Neural progenitor cell (in vitro differentiated cells): ENCODE measurements around the gene ZNF549. TPM values are rescaled to one million over a fixed set of nuclear protein-coding genes. Genes with fewer than 3 reads are reported as not detected.
"Not testable (repeated sequence)": the region's sequence is repeated elsewhere in the genome, so short reads cannot be mapped to it uniquely, and the experiment has no call there.

ENCODE experiments used
- DNase-seq: peaks from one replicate; pipeline ENCODE4 v3.0.0-alpha.2; 2016; ENCODE audit warnings: low spot score
- H2AFZ ChIP-seq: fragments of 200-600 bp; sonication (generic); replicated peaks from 2 replicates; pipeline ENCODE4 v1.6.1; 2016; ENCODE audit warnings: antibody characterized with exemption
- H3F3A ChIP-seq: fragments of 200-600 bp; sonication (generic); 2 replicates; pipeline ENCODE4 v1.6.1; 2016; ENCODE audit warnings: antibody characterized with exemption, low read depth
- H3K27ac ChIP-seq: fragments of 200-600 bp; sonication (generic); 2 replicates; pipeline ENCODE4 v1.5.1; 2016; ENCODE audit warnings: mild to moderate bottlenecking
- H3K27me3 ChIP-seq: fragments of 200-600 bp; sonication (generic); 2 replicates; pipeline ENCODE4 v1.6.1; 2016; ENCODE audit warnings: mild to moderate bottlenecking, moderate library complexity
- H3K36me3 ChIP-seq: fragments of 200-600 bp; sonication (generic); 2 replicates; pipeline ENCODE4 v1.5.1; 2016
- H3K4me1 ChIP-seq: fragments of 200-600 bp; sonication (generic); 2 replicates; pipeline ENCODE4 v1.6.1; 2016; ENCODE audit warnings: mixed run types
- H3K4me2 ChIP-seq: fragments of 200-600 bp; sonication (generic); 2 replicates; pipeline ENCODE4 v1.6.1; 2016
- H3K4me3 ChIP-seq: fragments of 200-600 bp; sonication (generic); 2 replicates; pipeline ENCODE4 v1.5.1; 2016
- H3K79me2 ChIP-seq: fragments of 200-600 bp; sonication (generic); 2 replicates; pipeline ENCODE4 v1.6.1; 2016; ENCODE audit warnings: low read depth
- H3K9ac ChIP-seq: fragments of 200-600 bp; sonication (generic); 2 replicates; pipeline ENCODE4 v1.6.1; 2016
- H3K9me3 ChIP-seq: fragments of 200-600 bp; sonication (generic); 2 replicates; pipeline ENCODE4 v1.5.1; 2016; ENCODE audit warnings: low read depth
- H4K20me1 ChIP-seq: fragments of 200-600 bp; sonication (generic); 2 replicates; pipeline ENCODE4 v1.6.1; 2016; ENCODE audit warnings: low read depth
- H3K27ac Mint-ChIP-seq: 3 replicates; pipeline ENCODE4 v1.8.0; 2021; ENCODE audit warnings: mixed read lengths
- H3K27me3 Mint-ChIP-seq: 2 replicates; pipeline ENCODE4 v1.8.0; 2022; ENCODE audit warnings: low read depth, mild to moderate bottlenecking, inconsistent platforms, moderate library complexity, mixed read lengths; ENCODE audit not compliant: insufficient read depth
- H3K36me3 Mint-ChIP-seq: 3 replicates; pipeline ENCODE4 v1.8.0; 2021; ENCODE audit warnings: mixed read lengths
- H3K4me1 Mint-ChIP-seq: 3 replicates; pipeline ENCODE4 v1.8.0; 2021; ENCODE audit warnings: mixed read lengths
- H3K4me3 Mint-ChIP-seq: 3 replicates; pipeline ENCODE4 v1.8.0; 2021; ENCODE audit warnings: mild to moderate bottlenecking, moderate library complexity, mixed read lengths
- H3K9me3 Mint-ChIP-seq: 3 replicates; pipeline ENCODE4 v1.8.0; 2020; ENCODE audit warnings: mixed read lengths
- EZH2 ChIP-seq: fragments of 200-600 bp; sonication (generic); IDR thresholded peaks from 2 replicates; pipeline ENCODE4 v1.6.1; 2017; ENCODE audit warnings: antibody characterized with exemption, mild to moderate bottlenecking, moderate library complexity
- EZH2phosphoT487 ChIP-seq: fragments of 200-600 bp; sonication (generic); IDR thresholded peaks from 2 replicates; pipeline ENCODE4 v1.6.1; 2017; ENCODE audit warnings: antibody characterized with exemption
- total RNA-seq: library from RNA; depleted of rRNA; stranded (reverse); fragments of >200 nt; gene quantifications from 2 replicates; pipeline ENCODE4 v1.2.3, GENCODE V29; 2015; ENCODE audit warnings: low replicate concordance
- TF ChIP-seq, protein P1 (sequence below): fragments of 200-600 bp; sonication (generic); IDR thresholded peaks from 2 replicates; pipeline ENCODE4 v1.5.1; 2017; ENCODE audit warnings: antibody characterized with exemption, mild to moderate bottlenecking

ZNF549 gene
- total RNA-seq, 1 donor from 2014 or later = 15.6 TPM

- no peaks in the 10 kb centered on the region for H3K27me3 ChIP-seq
- Mint-ChIP-seq H3K36me3 (peaks cover 72% of the 10 kb centered on the region), H3K27ac (no peak overlapping the region), H3K9me3 (peaks cover 67% of the 10 kb centered on the region), H3K4me3 (no peak overlapping the region), H3K4me1 (no peaks in the 10 kb centered on the region), H3K27me3 (peaks cover 4% of the 10 kb centered on the region)
- no peak overlapping the region for H3K9ac ChIP-seq
- H2AFZ ChIP-seq = no peak overlapping the region
- peaks cover 20% of the 10 kb centered on the region for H3K79me2 ChIP-seq
- no peak overlapping the region for H3K4me2 ChIP-seq
- no peaks in the 10 kb centered on the region for H4K20me1 ChIP-seq
- no peak for DNase-seq
- no peaks in the 10 kb centered on the region for H3K4me1 ChIP-seq
- H3K27ac ChIP-seq = no peak overlapping the region
- no peaks in the 10 kb centered on the region for H3K9me3 ChIP-seq
- H3K4me3 ChIP-seq = no peak overlapping the region
- H3F3A ChIP-seq = no peaks in the 10 kb centered on the region
- peaks cover 5% of the 10 kb centered on the region for H3K36me3 ChIP-seq
- TF ChIP-seq, protein P1, sequence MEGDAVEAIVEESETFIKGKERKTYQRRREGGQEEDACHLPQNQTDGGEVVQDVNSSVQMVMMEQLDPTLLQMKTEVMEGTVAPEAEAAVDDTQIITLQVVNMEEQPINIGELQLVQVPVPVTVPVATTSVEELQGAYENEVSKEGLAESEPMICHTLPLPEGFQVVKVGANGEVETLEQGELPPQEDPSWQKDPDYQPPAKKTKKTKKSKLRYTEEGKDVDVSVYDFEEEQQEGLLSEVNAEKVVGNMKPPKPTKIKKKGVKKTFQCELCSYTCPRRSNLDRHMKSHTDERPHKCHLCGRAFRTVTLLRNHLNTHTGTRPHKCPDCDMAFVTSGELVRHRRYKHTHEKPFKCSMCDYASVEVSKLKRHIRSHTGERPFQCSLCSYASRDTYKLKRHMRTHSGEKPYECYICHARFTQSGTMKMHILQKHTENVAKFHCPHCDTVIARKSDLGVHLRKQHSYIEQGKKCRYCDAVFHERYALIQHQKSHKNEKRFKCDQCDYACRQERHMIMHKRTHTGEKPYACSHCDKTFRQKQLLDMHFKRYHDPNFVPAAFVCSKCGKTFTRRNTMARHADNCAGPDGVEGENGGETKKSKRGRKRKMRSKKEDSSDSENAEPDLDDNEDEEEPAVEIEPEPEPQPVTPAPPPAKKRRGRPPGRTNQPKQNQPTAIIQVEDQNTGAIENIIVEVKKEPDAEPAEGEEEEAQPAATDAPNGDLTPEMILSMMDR = no peak
- TF ChIP-seq EZH2phosphoT487 (no peak), EZH2 (no peak)
Measured at GRCh38 chr19:57506163-57506562, 21.0 kb upstream of the ZNF549 start.

- Histone ChIP-seq H3K27me3 (no peaks in the 10 kb centered on the region), H3K36me3 (peaks cover 5% of the 10 kb centered on the region), H3K9ac (no peak overlapping the region), H3K27ac (no peak overlapping the region), H4K20me1 (no peaks in the 10 kb centered on the region), H3K79me2 (no peaks in the 10 kb centered on the region), H3K9me3 (peaks cover 12% of the 10 kb centered on the region), H3K4me3 (no peak overlapping the region), H3F3A (no peaks in the 10 kb centered on the region), H3K4me2 (no peak overlapping the region), H2AFZ (no peak overlapping the region), H3K4me1 (no peaks in the 10 kb centered on the region)
- Mint-ChIP-seq H3K27ac (no peak overlapping the region), H3K4me3 (no peak overlapping the region), H3K9me3 (peaks cover 62% of the 10 kb centered on the region), H3K4me1 (no peaks in the 10 kb centered on the region), H3K27me3 (no peaks in the 10 kb centered on the region), H3K36me3 (peaks cover 44% of the 10 kb centered on the region)
- no peak for TF ChIP-seq EZH2phosphoT487
- no peak for TF ChIP-seq EZH2
- no peak for DNase-seq
Measured at GRCh38 chr19:57511484-57511883, 15.7 kb upstream of the ZNF549 start.

DNA sequence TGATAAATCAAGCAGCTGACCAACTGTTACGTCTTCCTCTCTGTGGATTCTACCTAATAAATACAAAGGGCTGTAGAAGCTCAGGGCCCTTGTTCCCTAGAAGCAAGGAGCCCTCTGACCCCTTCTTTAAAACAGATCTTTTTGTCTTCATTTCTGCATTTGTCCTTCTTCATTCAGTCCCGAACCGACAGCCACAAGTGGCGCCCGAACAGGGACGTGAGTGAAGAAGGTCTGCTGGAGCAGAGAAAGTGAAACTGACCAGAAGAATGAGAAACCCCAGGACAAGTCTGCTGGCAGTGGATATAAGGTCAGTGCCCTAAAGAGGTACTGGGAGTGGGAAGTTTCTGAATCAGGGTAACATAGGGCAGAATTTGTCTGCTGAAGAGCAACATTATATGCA, 14.3 kb upstream of the ZNF549 start:
- Histone ChIP-seq H3K9me3 (peaks cover 12% of the 10 kb centered on the region), H3K4me1 (no peaks in the 10 kb centered on the region), H3K27me3 (no peaks in the 10 kb centered on the region), H4K20me1 (no peaks in the 10 kb centered on the region), H3K4me3 (no peak overlapping the region), H3K9ac (no peak overlapping the region), H3K36me3 (no peaks in the 10 kb centered on the region), H3K27ac (no peak overlapping the region), H3K79me2 (no peaks in the 10 kb centered on the region), H3K4me2 (no peak overlapping the region), H2AFZ (no peak overlapping the region), H3F3A (no peaks in the 10 kb centered on the region)
- no peak for DNase-seq
- TF ChIP-seq, protein P1 = no peak
- TF ChIP-seq EZH2phosphoT487 (no peak), EZH2 (no peak)
- peaks cover 31% of the 10 kb centered on the region for H3K36me3 Mint-ChIP-seq
- peaks cover 57% of the 10 kb centered on the region for H3K9me3 Mint-ChIP-seq
- H3K27me3 Mint-ChIP-seq = peaks cover 2% of the 10 kb centered on the region
- H3K27ac Mint-ChIP-seq = no peak overlapping the region
- no peaks in the 10 kb centered on the region for H3K4me1 Mint-ChIP-seq
- no peak overlapping the region for H3K4me3 Mint-ChIP-seq

- Histone ChIP-seq H3K79me2 (no peaks in the 10 kb centered on the region), H3K4me2 (no peak overlapping the region), H3F3A (no peaks in the 10 kb centered on the region), H3K9me3 (peaks cover 12% of the 10 kb centered on the region), H2AFZ (no peak overlapping the region), H3K27ac (no peak overlapping the region), H3K4me1 (no peaks in the 10 kb centered on the region), H3K36me3 (no peaks in the 10 kb centered on the region), H3K27me3 (no peaks in the 10 kb centered on the region), H3K4me3 (no peak overlapping the region), H3K9ac (no peak overlapping the region), H4K20me1 (no peaks in the 10 kb centered on the region)
- H3K27ac Mint-ChIP-seq = no peak overlapping the region
- DNase-seq = no peak
- H3K36me3 Mint-ChIP-seq = peaks cover 16% of the 10 kb centered on the region
- no peak for TF ChIP-seq EZH2
- TF ChIP-seq, protein P1 = no peak
- TF ChIP-seq EZH2phosphoT487 = no peak
- peaks cover 47% of the 10 kb centered on the region for H3K9me3 Mint-ChIP-seq
- no peaks in the 10 kb centered on the region for H3K4me1 Mint-ChIP-seq
- peaks cover 2% of the 10 kb centered on the region for H3K27me3 Mint-ChIP-seq
- H3K4me3 Mint-ChIP-seq = no peak overlapping the region
Measured at GRCh38 chr19:57515255-57515654, 11.9 kb upstream of the ZNF549 start.

DNA sequence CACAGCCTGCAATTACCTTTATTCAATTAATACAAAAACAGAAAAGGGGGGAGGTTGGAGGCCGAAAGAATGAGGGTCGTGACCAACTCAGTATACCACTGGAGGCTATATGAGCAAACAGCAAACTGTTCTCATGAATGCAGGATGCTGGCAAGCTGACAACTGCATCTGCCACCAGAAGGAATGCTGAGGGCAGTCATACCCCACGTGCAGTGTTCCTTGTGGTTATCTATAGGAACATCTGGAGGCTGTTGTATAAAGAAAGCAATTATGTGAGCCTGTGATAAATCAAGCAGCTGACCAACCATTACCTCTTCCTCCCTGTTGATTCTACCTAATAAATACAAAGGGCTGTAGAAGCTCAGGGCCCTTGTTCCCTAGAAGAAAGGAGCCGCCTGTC, 9.1 kb upstream of the ZNF549 start:
- H4K20me1 ChIP-seq, H3K9me3 ChIP-seq, DNase-seq, H3F3A ChIP-seq, H3K27ac ChIP-seq, H3K4me2 ChIP-seq, H2AFZ ChIP-seq, H3K4me3 ChIP-seq, H3K36me3 ChIP-seq, H3K27ac Mint-ChIP-seq, H3K27me3 ChIP-seq, H3K4me1 Mint-ChIP-seq, H3K9ac ChIP-seq, H3K27me3 Mint-ChIP-seq, H3K4me3 Mint-ChIP-seq, H3K4me1 ChIP-seq, H3K79me2 ChIP-seq: not testable (repeated sequence)
- peaks cover 12% of the 10 kb centered on the region for H3K36me3 Mint-ChIP-seq
- peaks cover 39% of the 10 kb centered on the region for H3K9me3 Mint-ChIP-seq
